Superior temporal gyrus (tissue), 1 donor: ENCODE measurements around the gene ATRNL1.

Experiments used
- DNase-seq: peaks from one replicate; pipeline ENCODE4 v3.0.0-alpha.2; 2016; ENCODE audit errors: extremely low spot score

Gene ATRNL1

DNA sequence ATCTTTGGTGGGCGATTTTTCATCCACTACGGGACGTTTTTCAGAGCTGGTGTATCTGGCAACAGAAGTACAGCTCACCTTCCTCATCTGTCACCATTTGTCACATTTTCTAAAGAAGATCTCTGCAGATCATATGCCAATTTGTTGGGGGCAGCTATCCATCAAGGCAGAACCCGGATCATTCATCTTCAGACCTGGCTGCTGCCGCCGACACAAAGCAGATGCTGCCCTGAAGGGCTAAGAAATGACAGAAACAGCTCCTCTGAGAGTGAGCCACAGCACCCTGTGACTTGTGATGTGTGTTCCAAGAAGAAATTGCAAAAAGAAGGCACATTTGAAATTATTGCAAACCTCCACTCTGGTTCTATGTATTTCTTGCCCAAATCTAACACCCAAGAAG, 888.9 kb downstream of the ATRNL1 start:
- DNase-seq = no peak

GRCh38 chr10:115982526-115982925, 889.4 kb downstream of the ATRNL1 start:
- DNase-seq = no peak

- DNase-seq = no peak
Observed at GRCh38 chr10:115985786-115986185, 892.6 kb downstream of the ATRNL1 start.

DNA sequence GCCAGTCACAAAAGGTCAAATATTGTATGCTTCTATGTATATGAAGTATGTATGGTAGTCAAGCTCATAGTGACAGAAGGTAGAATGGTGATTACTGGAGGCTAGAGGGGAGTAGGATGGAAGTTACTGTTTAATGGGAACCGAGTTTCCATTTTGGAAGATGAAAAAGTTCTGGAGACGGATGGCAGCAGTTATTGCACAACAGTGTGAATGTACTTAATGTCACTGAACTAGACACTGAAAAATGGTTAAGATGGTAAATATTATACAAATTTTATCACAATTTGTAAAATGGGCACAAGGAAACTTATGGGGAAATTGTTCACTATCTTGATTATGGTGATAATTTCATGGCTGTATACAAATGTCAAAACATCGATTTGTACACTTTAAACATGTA, 895.2 kb downstream of the ATRNL1 start:
- no peak for DNase-seq

- DNase-seq = no peak
Observed at GRCh38 chr10:115989621-115990020, 896.5 kb downstream of the ATRNL1 start.

DNA sequence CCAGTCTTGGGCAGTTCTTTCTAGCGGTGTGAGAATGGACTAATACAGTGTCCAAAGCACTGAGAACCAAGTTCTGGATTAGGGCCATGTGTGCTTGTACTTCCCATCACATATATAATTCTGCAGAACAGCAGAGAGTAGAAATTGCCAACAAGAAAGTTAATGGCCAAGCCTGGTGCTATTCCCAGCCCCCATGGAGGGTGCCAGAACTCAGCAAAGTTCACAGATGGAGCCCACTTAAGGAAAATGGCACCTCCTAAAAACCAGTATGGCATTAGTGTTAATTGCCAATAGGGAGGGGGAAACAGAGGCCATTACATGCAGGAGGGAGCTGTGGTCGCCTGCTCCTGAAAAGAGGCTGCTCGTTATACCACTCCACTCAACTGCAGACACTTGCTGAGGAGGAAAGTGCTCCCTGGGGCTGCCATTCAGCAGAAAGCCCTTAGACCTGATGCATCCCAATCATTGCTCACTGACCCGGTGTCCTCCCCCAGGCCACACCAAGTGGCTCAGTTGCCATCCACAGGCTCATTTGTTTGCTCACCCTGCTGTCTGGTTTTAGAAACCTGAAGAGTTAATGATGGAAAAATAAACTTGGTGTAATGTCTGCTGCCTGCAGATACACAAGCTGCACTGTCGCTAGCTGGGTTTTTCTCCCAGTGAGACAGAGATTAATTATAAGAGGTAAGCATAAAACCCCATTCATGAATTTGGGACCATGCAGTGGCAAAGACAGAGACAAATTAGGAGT, 899.2 kb downstream of the ATRNL1 start:
- DNase-seq = no peak

DNA sequence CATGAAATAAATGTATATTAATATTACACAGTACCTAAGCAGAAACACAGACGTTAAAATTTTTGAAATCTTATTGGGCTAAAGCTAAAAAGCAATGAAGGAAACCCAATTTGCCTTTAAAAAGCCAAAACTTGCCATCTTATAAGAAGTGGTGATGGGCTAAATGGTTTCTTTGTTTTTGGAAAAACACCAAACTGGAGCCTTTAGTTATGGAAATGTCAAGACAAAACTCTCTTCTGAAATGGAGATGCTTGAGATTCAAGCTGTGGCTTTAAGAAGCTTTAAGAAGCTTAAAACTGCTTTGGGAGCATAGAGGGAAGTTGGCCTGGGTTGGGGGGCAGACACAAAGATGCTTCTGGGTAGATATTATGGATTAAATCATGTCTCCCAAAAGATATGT, 902.9 kb downstream of the ATRNL1 start:
- DNase-seq = no peak

- DNase-seq = no peak
Observed at GRCh38 chr10:115998301-115998700, 905.1 kb downstream of the ATRNL1 start.
